HCT116 (cell line): ENCODE measurements around the gene IMPG2.

Experiments used
- CBX3 ChIP-seq: IDR thresholded peaks from 2 replicates; pipeline ENCODE4 v1.6.1; 2012; ENCODE audit warnings: low read depth
- ELF1 ChIP-seq: IDR thresholded peaks from 2 replicates; pipeline ENCODE4 v1.6.1; 2012; ENCODE audit warnings: low read depth, borderline replicate concordance
- EZH2 ChIP-seq: fragments of 200-600 bp; sonication (generic); IDR thresholded peaks from 2 replicates; pipeline ENCODE4 v1.6.1; 2017; ENCODE audit warnings: antibody characterized with exemption, mixed run types
- FOSL1 ChIP-seq: IDR thresholded peaks from 2 replicates; pipeline ENCODE4 v1.6.1; 2012; ENCODE audit warnings: low read depth
- JUND ChIP-seq: IDR thresholded peaks from 2 replicates; pipeline ENCODE4 v1.6.1; 2012
- POLR2A ChIP-seq: IDR thresholded peaks from 2 replicates; pipeline ENCODE4 v1.7.0; 2011; ENCODE audit warnings: borderline replicate concordance; ENCODE audit not compliant: insufficient read depth, insufficient read length; ENCODE audit errors: extremely low read depth
- RAD21 ChIP-seq: IDR thresholded peaks from 2 replicates; pipeline ENCODE4 v1.6.1; 2012; ENCODE audit warnings: low read depth, mild to moderate bottlenecking
- SRF ChIP-seq: IDR thresholded peaks from 2 replicates; pipeline ENCODE4 v1.6.1; 2012; ENCODE audit warnings: low read depth
- YY1 ChIP-seq: IDR thresholded peaks from 2 replicates; pipeline ENCODE4 v1.6.1; 2011; ENCODE audit warnings: low read length, low read depth, moderate library complexity, mild to moderate bottlenecking; ENCODE audit not compliant: insufficient replicate concordance; ENCODE audit errors: extremely low read depth
- ZFX ChIP-seq: fragments of 450-650 bp; IDR thresholded peaks from 2 replicates; pipeline ENCODE4 v1.6.1; 2017
- ZNF274 ChIP-seq: fragments of 200-500 bp; sonication (Bioruptor generic); IDR thresholded peaks from 2 replicates; pipeline ENCODE4 v1.6.1; 2014; ENCODE audit warnings: mild to moderate bottlenecking, low read depth, low read length, inconsistent platforms
- TF ChIP-seq, protein P1 (sequence below), 3 experiments: fragments of 200-600 bp in 1 of 3; sonication (generic) in 1 of 3; IDR thresholded peaks in 2 of 3; conservative IDR thresholded peaks in 1 of 3; 2 replicates each; pipeline ENCODE4 v1.5.1; 2012 to 2017; ENCODE audit warnings: low read depth in 2 of 3, low read length in 2 of 3, antibody characterized with exemption in 1 of 3, borderline replicate concordance in 1 of 3, control low read depth in 1 of 3, mild to moderate bottlenecking in 1 of 3, mixed read lengths in 1 of 3, mixed run types in 1 of 3, moderate library complexity in 1 of 3; ENCODE audit not compliant: insufficient read depth in 1 of 3
- TF ChIP-seq, protein P2 (sequence below): IDR thresholded peaks from 2 replicates; pipeline ENCODE4 v1.6.1; 2012
- TF ChIP-seq, protein P3 (sequence below): IDR thresholded peaks from 2 replicates; pipeline ENCODE4 v1.6.1; 2012; ENCODE audit warnings: low read depth

DNA sequence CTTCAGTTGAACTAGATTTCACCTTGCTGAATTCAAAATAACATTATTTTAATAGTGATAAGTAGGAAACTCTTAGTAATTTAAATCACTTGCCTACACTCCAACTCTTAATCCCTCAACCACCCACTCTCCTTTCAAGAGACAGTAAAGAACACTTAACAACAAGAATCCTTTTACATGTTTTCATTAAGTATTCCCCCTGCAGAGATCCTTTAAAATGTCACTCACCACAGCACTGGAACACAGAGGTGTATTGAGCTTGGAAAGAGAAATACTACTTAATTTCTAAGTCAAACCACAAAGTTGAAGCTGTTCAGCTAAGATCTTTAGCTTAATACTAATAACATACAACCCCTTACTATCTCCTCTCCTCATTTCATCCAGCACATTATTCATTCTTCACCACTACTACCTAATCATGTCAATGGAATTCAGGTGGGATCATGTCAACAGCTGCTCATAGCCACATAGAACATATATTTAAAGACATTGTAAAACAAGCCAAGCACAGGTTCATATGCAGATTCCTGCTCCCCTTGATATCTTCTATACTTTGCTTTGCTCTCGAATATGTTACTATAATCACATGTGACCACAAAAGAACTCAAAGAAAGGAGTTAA lies 40.5 kb downstream of the IMPG2 start:
- TF ChIP-seq POLR2A (no peak), JUND (no peak), RAD21 (no peak), EZH2 (no peak), ZFX (no peak), YY1 (no peak), ZNF274 (no peak), CBX3 (no peak), SRF (no peak), FOSL1 (no peak), ELF1 (no peak)
- TF ChIP-seq, protein P1, sequence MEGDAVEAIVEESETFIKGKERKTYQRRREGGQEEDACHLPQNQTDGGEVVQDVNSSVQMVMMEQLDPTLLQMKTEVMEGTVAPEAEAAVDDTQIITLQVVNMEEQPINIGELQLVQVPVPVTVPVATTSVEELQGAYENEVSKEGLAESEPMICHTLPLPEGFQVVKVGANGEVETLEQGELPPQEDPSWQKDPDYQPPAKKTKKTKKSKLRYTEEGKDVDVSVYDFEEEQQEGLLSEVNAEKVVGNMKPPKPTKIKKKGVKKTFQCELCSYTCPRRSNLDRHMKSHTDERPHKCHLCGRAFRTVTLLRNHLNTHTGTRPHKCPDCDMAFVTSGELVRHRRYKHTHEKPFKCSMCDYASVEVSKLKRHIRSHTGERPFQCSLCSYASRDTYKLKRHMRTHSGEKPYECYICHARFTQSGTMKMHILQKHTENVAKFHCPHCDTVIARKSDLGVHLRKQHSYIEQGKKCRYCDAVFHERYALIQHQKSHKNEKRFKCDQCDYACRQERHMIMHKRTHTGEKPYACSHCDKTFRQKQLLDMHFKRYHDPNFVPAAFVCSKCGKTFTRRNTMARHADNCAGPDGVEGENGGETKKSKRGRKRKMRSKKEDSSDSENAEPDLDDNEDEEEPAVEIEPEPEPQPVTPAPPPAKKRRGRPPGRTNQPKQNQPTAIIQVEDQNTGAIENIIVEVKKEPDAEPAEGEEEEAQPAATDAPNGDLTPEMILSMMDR (IDR thresholded peaks at IDR 0.05 in 2 of 3, conservative IDR thresholded peaks at IDR 0.05 in 1 of 3; ENCODE audit: borderline replicate concordance in 1 of 3, insufficient read depth in 1 of 3, low read depth in 2 of 3, low read length in 2 of 3), result no peak
- TF ChIP-seq, protein P2, sequence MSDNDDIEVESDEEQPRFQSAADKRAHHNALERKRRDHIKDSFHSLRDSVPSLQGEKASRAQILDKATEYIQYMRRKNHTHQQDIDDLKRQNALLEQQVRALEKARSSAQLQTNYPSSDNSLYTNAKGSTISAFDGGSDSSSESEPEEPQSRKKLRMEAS, result no peak
- TF ChIP-seq, protein P3, sequence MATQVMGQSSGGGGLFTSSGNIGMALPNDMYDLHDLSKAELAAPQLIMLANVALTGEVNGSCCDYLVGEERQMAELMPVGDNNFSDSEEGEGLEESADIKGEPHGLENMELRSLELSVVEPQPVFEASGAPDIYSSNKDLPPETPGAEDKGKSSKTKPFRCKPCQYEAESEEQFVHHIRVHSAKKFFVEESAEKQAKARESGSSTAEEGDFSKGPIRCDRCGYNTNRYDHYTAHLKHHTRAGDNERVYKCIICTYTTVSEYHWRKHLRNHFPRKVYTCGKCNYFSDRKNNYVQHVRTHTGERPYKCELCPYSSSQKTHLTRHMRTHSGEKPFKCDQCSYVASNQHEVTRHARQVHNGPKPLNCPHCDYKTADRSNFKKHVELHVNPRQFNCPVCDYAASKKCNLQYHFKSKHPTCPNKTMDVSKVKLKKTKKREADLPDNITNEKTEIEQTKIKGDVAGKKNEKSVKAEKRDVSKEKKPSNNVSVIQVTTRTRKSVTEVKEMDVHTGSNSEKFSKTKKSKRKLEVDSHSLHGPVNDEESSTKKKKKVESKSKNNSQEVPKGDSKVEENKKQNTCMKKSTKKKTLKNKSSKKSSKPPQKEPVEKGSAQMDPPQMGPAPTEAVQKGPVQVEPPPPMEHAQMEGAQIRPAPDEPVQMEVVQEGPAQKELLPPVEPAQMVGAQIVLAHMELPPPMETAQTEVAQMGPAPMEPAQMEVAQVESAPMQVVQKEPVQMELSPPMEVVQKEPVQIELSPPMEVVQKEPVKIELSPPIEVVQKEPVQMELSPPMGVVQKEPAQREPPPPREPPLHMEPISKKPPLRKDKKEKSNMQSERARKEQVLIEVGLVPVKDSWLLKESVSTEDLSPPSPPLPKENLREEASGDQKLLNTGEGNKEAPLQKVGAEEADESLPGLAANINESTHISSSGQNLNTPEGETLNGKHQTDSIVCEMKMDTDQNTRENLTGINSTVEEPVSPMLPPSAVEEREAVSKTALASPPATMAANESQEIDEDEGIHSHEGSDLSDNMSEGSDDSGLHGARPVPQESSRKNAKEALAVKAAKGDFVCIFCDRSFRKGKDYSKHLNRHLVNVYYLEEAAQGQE, result no peak
